GM12878 (cell line): ENCODE measurements around the gene GRK5. TPM values are rescaled to one million over a fixed set of nuclear protein-coding genes. Genes with fewer than 3 reads are reported as not detected.

Source experiments
- ATAC-seq: fragments of 200-7000 bp; cut with Tn5 transposase; 3 replicates; pipeline ENCODE4 v1.9.1; 2020; ENCODE audit warnings: mild to moderate bottlenecking, moderate library complexity
- BruUV-seq: library from RNA; stranded (reverse); fragments of 400-500 nt; replicated peaks from 2 replicates; lab custom pipeline; 2021; lab: Mats Ljungman, UMichigan
- CTCF ChIA-PET: fragments of 300-600 bp; sonication (Branson Sonifier 250); formaldehyde crosslinking; extraction: SDS; loops from one replicate; lab custom pipeline; 2021; ENCODE audit warnings: inconsistent platforms; lab: Yijun Ruan, JAX
- POLR2A ChIA-PET: fragments of 350-600 bp; formaldehyde crosslinking; extraction: SDS; loops from one replicate; lab custom pipeline; 2021; ENCODE audit warnings: inconsistent platforms; lab: Charles Lee
- RAD21 ChIA-PET: fragments of 300-600 bp; sonication (Branson Sonifier 250); formaldehyde crosslinking; loops from one replicate; lab custom pipeline; 2023; ENCODE audit warnings: antibody characterized with exemption; ENCODE audit not compliant: unreplicated experiment; lab: Charles Lee
- SMC1A ChIA-PET: fragments of 300-600 bp; sonication (Branson Sonifier 250); formaldehyde crosslinking; loops from one replicate; lab custom pipeline; 2023; ENCODE audit not compliant: unreplicated experiment, uncharacterized antibody; lab: Charles Lee
- DNase-seq: peaks from one replicate; pipeline ENCODE4 v3.0.0-alpha.2; 2011; ENCODE audit warnings: low read depth, low spot score
- FAIRE-seq: peaks from 3 replicates; lab custom pipeline; 2011; peaks lifted over from hg19 to GRCh38; lab: Jason Lieb, UNC
- H2AFZ ChIP-seq: 2 replicates; pipeline ENCODE4 v1.6.0; 2011; ENCODE audit warnings: low read depth, low read length, control low read depth; ENCODE audit not compliant: control insufficient read depth
- H3K27ac ChIP-seq: 2 replicates; pipeline ENCODE4 v1.5.1; 2011; ENCODE audit warnings: control low read depth; ENCODE audit not compliant: control insufficient read depth, insufficient read depth
- H3K27me3 ChIP-seq, 2 experiments: replicated peaks in 1 of 2; 2 replicates each; pipeline versions ENCODE4 v1.6.0 to v1.6.1; 2011; ENCODE audit warnings: low read length in 1 of 2; ENCODE audit not compliant: control insufficient read depth in 2 of 2, insufficient read depth in 2 of 2
- H3K36me3 ChIP-seq, 2 experiments: 2 replicates each; pipeline ENCODE4 v1.5.1; 2011; ENCODE audit warnings: low read length in 1 of 2; ENCODE audit not compliant: control insufficient read depth in 2 of 2, insufficient read depth in 2 of 2
- H3K4me1 ChIP-seq: 2 replicates; pipeline ENCODE4 v1.6.1; 2011; ENCODE audit warnings: mild to moderate bottlenecking, low read length, moderate library complexity, mixed read lengths; ENCODE audit not compliant: control insufficient read depth, insufficient read depth
- H3K4me2 ChIP-seq: 2 replicates; pipeline ENCODE4 v1.6.0; 2011; ENCODE audit warnings: control low read depth; ENCODE audit not compliant: control insufficient read depth, insufficient read depth
- H3K4me3 ChIP-seq: fragments of 200-600 bp; sonication (generic); 2 replicates; pipeline ENCODE4 v1.5.1; 2016
- H3K79me2 ChIP-seq: 2 replicates; pipeline ENCODE4 v1.6.0; 2011; ENCODE audit warnings: low read length; ENCODE audit not compliant: control insufficient read depth, insufficient read depth
- H3K9ac ChIP-seq: 2 replicates; pipeline ENCODE4 v1.8.0; 2011; ENCODE audit warnings: low read length, control low read depth, mixed read lengths; ENCODE audit not compliant: control insufficient read depth, insufficient read depth
- H3K9me3 ChIP-seq: replicated peaks from 3 replicates; pipeline ENCODE4 v1.5.1; 2011; ENCODE audit warnings: mild to moderate bottlenecking, low read length; ENCODE audit not compliant: control insufficient read depth, insufficient read depth
- H4K20me1 ChIP-seq: 2 replicates; pipeline ENCODE4 v1.6.0; 2011; ENCODE audit not compliant: control insufficient read depth, insufficient read depth
- DPF2 ChIP-seq: fragments of 450-650 bp; IDR thresholded peaks from 2 replicates; pipeline ENCODE4 v1.6.1; 2017; ENCODE audit warnings: mild to moderate bottlenecking
- ETV6 ChIP-seq, 2 experiments: fragments of 450-650 bp in 1 of 2; IDR thresholded peaks in 1 of 2; conservative IDR thresholded peaks in 1 of 2; 2 replicates each; pipeline ENCODE4 v1.6.1; 2014; ENCODE audit warnings: antibody characterized with exemption in 1 of 2, borderline replicate concordance in 1 of 2, low read depth in 1 of 2, mild to moderate bottlenecking in 1 of 2, moderate library complexity in 1 of 2
- EZH2 ChIP-seq: IDR thresholded peaks from 2 replicates; pipeline ENCODE4 v1.6.1; 2012; ENCODE audit warnings: low read depth, mild to moderate bottlenecking, control low read depth, inconsistent platforms, low read length, borderline replicate concordance; ENCODE audit not compliant: control insufficient read depth
- MTA2 ChIP-seq: fragments of 450-650 bp; IDR thresholded peaks from 2 replicates; pipeline ENCODE4 v1.6.1; 2016; ENCODE audit warnings: low read depth, mild to moderate bottlenecking, moderate library complexity
- WGBS: methylation state at CpG from one replicate; pipeline ENCODE4 v1.1.6; 2016; ENCODE audit warnings: low lambda C conversion rate; ENCODE audit not compliant: insufficient replicate concordance, insufficient coverage; ENCODE audit errors: missing lambda C conversion rate; 5-methylcytosine and 5-hydroxymethylcytosine counted together
- in situ Hi-C: fragments of 300-500 bp; cut with MboI; formaldehyde crosslinking; loops from 9 replicates; pipeline ENCODE4 v1.14.3; 2018; ENCODE audit warnings: mixed read lengths
- intact Hi-C: fragments of 100-400 bp; cut with micrococcal nuclease; formaldehyde crosslinking; loops from one replicate; pipeline ENCODE4 v1.14.2; 2022; ENCODE audit not compliant: unreplicated experiment
- polyA plus RNA-seq, 11 experiments: library from polyadenylated mRNA; depleted of rRNA in 4 of 11; unstranded in 6 of 11; stranded (reverse) in 5 of 11; fragments of >200 nt; fragmentation: Nextera tagmentation in 4 of 11; fragmentation: Illumina TruSeq in 1 of 11; extraction: Ambion mirVana in 4 of 11; extraction: Trizol in 1 of 11; gene quantifications; 1 replicate in 1 of 11; 2 replicates in 10 of 11; pipeline versions ENCODE4 v1.2.1 to v1.2.3, GENCODE V29; 2011 to 2016; ENCODE audit warnings: inconsistent platforms in 2 of 11, missing spikeins in 2 of 11, low read depth in 1 of 11
- total RNA-seq, 4 experiments: library from RNA; depleted of rRNA in 3 of 4; stranded (reverse); fragments of >200 nt in 3 of 4; fragmentation: Illumina TruSeq in 1 of 4; extraction: Trizol in 1 of 4; gene quantifications; 2 replicates each; pipeline versions ENCODE4 v1.2.1 to v1.2.3, GENCODE V29; 2013 to 2021
- TF ChIP-seq, protein P1 (sequence below): fragments of 450-650 bp; IDR thresholded peaks from 2 replicates; pipeline ENCODE4 v1.6.1; 2017; ENCODE audit warnings: mild to moderate bottlenecking, moderate library complexity
- TF ChIP-seq, protein P2 (sequence below): IDR thresholded peaks from 2 replicates; pipeline ENCODE4 v1.6.1; 2011; ENCODE audit warnings: borderline replicate concordance, low read depth, mild to moderate bottlenecking, moderate library complexity, mixed read lengths, low read length; ENCODE audit not compliant: insufficient read depth; ENCODE audit errors: extremely low read length
- TF ChIP-seq, protein P3 (sequence below): fragments of 450-650 bp; IDR thresholded peaks from 2 replicates; pipeline ENCODE4 v1.6.1; 2017; ENCODE audit warnings: borderline replicate concordance
- TF ChIP-seq, protein P4 (sequence below): fragments of 150-350 bp; IDR thresholded peaks from 2 replicates; pipeline ENCODE4 v1.6.1; 2014; ENCODE audit warnings: mild to moderate bottlenecking, low read depth, low read length

The GRK5 gene
- total and polyA plus RNA-seq, 10 of the 15 experiments (the other 5 are each of a cell fraction or from before 2014, with no cell fraction given): 0.11 to 22.1 (median 10.0) TPM

DNA sequence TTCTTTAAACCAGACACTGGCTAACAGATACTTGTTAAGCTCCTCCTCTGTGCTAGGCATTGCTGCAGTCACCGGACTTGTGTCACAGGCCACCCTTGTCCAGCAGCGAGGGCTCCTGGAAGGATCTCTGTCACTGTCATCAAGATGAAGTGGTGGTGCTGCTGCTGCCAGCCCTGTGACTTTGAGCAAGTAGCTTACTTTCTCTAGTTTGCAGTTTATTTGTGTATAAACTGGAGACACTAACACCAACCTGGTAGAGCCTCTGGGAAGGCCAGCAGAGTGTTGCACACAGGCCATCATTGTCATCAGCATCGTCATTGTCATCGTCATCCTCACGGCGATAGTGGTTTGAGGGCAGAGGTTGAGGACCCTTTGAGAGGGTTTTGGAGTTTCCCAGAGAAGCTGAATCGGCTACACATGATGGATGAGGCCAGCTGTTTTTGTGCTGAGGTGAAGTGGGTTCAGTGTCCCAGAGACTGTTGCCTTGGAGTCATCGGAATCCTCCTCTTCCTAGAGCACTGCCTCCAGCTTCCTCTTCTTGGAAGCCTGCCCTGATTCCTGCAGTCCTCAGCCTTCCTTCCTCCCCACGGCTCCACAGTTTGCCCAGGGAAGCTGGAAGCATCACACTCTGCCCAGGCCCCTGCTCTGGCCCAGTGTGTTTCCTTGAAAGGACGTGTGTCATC, 128.4 kb downstream of the GRK5 start:
- CTCF ChIA-PET: interaction anchor here (0.6 kb wide), 1 partner anchor 84 kb away, joined by 3 read pairs; no protein-coding TSS in a partner anchor
- H3K79me2 ChIP-seq: no peaks in the 10 kb centered on the region

More for the DNA sequence above, 128.4 kb downstream of the GRK5 start:
- Histone ChIP-seq H3K27ac (no peak overlapping the region), H2AFZ (no peak overlapping the region), H3K4me1 (no peaks in the 10 kb centered on the region), H3K9me3 (no peaks in the 10 kb centered on the region), H4K20me1 (no peaks in the 10 kb centered on the region), H3K36me3 (peaks cover 6 to 8% of the 10 kb centered on the region in 2 experiments; a peak in 3 of 4 replicates), H3K27me3 (no peaks in the 10 kb centered on the region), H3K9ac (no peak overlapping the region), H3K4me2 (no peak overlapping the region), H3K4me3 (no peak overlapping the region)
- DNase-seq (no peak), ATAC-seq (no peak), FAIRE-seq (no peak)
- 89% methylated on average over 10 of the region's 10 CpGs for WGBS
- POLR2A ChIA-PET: no interaction called here
- no peak for TF ChIP-seq MTA2
- TF ChIP-seq, protein P1, sequence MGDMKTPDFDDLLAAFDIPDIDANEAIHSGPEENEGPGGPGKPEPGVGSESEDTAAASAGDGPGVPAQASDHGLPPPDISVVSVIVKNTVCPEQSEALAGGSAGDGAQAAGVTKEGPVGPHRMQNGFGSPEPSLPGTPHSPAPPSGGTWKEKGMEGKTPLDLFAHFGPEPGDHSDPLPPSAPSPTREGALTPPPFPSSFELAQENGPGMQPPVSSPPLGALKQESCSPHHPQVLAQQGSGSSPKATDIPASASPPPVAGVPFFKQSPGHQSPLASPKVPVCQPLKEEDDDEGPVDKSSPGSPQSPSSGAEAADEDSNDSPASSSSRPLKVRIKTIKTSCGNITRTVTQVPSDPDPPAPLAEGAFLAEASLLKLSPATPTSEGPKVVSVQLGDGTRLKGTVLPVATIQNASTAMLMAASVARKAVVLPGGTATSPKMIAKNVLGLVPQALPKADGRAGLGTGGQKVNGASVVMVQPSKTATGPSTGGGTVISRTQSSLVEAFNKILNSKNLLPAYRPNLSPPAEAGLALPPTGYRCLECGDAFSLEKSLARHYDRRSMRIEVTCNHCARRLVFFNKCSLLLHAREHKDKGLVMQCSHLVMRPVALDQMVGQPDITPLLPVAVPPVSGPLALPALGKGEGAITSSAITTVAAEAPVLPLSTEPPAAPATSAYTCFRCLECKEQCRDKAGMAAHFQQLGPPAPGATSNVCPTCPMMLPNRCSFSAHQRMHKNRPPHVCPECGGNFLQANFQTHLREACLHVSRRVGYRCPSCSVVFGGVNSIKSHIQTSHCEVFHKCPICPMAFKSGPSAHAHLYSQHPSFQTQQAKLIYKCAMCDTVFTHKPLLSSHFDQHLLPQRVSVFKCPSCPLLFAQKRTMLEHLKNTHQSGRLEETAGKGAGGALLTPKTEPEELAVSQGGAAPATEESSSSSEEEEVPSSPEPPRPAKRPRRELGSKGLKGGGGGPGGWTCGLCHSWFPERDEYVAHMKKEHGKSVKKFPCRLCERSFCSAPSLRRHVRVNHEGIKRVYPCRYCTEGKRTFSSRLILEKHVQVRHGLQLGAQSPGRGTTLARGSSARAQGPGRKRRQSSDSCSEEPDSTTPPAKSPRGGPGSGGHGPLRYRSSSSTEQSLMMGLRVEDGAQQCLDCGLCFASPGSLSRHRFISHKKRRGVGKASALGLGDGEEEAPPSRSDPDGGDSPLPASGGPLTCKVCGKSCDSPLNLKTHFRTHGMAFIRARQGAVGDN: no peak
- no peak for TF ChIP-seq DPF2
- TF ChIP-seq, protein P2, sequence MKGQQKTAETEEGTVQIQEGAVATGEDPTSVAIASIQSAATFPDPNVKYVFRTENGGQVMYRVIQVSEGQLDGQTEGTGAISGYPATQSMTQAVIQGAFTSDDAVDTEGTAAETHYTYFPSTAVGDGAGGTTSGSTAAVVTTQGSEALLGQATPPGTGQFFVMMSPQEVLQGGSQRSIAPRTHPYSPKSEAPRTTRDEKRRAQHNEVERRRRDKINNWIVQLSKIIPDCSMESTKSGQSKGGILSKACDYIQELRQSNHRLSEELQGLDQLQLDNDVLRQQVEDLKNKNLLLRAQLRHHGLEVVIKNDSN: no peak
- no peak for TF ChIP-seq ETV6 (conservative IDR thresholded peaks at IDR 0.05 in 1 of 2, IDR thresholded peaks at IDR 0.05 in 1 of 2; ENCODE audit: borderline replicate concordance in 1 of 2, low read depth in 1 of 2)
- TF ChIP-seq EZH2: no peak
- TF ChIP-seq, protein P3, sequence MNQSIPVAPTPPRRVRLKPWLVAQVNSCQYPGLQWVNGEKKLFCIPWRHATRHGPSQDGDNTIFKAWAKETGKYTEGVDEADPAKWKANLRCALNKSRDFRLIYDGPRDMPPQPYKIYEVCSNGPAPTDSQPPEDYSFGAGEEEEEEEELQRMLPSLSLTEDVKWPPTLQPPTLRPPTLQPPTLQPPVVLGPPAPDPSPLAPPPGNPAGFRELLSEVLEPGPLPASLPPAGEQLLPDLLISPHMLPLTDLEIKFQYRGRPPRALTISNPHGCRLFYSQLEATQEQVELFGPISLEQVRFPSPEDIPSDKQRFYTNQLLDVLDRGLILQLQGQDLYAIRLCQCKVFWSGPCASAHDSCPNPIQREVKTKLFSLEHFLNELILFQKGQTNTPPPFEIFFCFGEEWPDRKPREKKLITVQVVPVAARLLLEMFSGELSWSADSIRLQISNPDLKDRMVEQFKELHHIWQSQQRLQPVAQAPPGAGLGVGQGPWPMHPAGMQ: no peak
- TF ChIP-seq, protein P4, sequence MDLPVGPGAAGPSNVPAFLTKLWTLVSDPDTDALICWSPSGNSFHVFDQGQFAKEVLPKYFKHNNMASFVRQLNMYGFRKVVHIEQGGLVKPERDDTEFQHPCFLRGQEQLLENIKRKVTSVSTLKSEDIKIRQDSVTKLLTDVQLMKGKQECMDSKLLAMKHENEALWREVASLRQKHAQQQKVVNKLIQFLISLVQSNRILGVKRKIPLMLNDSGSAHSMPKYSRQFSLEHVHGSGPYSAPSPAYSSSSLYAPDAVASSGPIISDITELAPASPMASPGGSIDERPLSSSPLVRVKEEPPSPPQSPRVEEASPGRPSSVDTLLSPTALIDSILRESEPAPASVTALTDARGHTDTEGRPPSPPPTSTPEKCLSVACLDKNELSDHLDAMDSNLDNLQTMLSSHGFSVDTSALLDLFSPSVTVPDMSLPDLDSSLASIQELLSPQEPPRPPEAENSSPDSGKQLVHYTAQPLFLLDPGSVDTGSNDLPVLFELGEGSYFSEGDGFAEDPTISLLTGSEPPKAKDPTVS: no peak
- RAD21 ChIA-PET: interaction anchor here (1.4 kb wide), 1 partner anchor 130 kb away, joined by 3 read pairs; no protein-coding TSS in a partner anchor
- BruUV-seq: no TSS peak
- intact Hi-C loops: no loop called here
- SMC1A ChIA-PET: interaction anchor here (0.9 kb wide), 1 partner anchor 14 kb away, joined by 3 read pairs; no protein-coding TSS in a partner anchor
- in situ Hi-C loops: no loop called here
